DOHH2 (cell line): ENCODE measurements around the gene GFRA1.
"Not testable (repeated sequence)": the region's sequence is repeated elsewhere in the genome, so short reads cannot be mapped to it uniquely, and the experiment has no call there.

ENCODE experiments used
- CTCF ChIP-seq: fragments of 200-600 bp; sonication (generic); IDR thresholded peaks from one replicate; pipeline ENCODE4 v1.5.1; 2014; ENCODE audit warnings: antibody characterized with exemption, mild to moderate bottlenecking, low read depth, low read length; ENCODE audit not compliant: poor library complexity, severe bottlenecking
- EZH2phosphoT487 ChIP-seq: fragments of 200-600 bp; sonication (generic); IDR thresholded peaks from 2 replicates; pipeline ENCODE4 v1.6.1; 2017; ENCODE audit warnings: borderline replicate concordance, mild to moderate bottlenecking, antibody characterized with exemption, low read length, moderate library complexity, mixed read lengths

GRCh38 chr10:116035406-116035805 is 237.6 kb downstream of the GFRA1 start:
- not testable (repeated sequence) for TF ChIP-seq CTCF, EZH2phosphoT487
